ENCODE measurements around the gene EIF5.

DNA sequence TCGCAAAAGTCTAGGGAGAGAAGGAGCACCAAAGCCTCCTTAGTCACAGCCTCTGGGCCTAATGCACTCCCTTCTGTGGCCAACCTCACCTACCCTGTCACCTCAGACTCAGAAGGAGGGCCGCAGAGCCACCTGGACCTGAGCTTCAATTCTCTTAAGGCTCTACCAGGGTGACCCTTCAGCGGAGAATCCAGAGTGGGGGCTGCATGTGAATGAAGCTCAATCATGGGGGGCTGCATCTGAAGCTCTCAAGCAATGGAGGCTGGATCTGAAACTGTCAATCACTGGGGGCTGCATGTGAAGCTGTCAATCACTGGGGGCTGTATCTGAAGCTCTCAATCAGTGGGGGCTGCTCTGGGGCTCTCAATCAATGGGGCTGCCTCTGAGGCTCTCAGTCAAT, 43.1 kb upstream of the EIF5 start:
- TF ChIP-seq POLR2A (IDR thresholded peaks at IDR 0.05) = no peak
- TF ChIP-seq, protein P1, sequence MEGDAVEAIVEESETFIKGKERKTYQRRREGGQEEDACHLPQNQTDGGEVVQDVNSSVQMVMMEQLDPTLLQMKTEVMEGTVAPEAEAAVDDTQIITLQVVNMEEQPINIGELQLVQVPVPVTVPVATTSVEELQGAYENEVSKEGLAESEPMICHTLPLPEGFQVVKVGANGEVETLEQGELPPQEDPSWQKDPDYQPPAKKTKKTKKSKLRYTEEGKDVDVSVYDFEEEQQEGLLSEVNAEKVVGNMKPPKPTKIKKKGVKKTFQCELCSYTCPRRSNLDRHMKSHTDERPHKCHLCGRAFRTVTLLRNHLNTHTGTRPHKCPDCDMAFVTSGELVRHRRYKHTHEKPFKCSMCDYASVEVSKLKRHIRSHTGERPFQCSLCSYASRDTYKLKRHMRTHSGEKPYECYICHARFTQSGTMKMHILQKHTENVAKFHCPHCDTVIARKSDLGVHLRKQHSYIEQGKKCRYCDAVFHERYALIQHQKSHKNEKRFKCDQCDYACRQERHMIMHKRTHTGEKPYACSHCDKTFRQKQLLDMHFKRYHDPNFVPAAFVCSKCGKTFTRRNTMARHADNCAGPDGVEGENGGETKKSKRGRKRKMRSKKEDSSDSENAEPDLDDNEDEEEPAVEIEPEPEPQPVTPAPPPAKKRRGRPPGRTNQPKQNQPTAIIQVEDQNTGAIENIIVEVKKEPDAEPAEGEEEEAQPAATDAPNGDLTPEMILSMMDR (IDR thresholded peaks at IDR 0.05) = no peak
